Stimulated activated CD4-positive, alpha-beta T cell treated with anti-CD3 and anti-CD28 coated beads, Interleukin-1b, Interleukin-23, amount 100 ng/mL, for 48 hours (primary cell): ENCODE results near the gene DARS1.
"Not testable (repeated sequence)": the region's sequence is repeated elsewhere in the genome, so short reads cannot be mapped to it uniquely, and the experiment has no call there.

Experiments used
- DNase-seq: peaks from one replicate; pipeline ENCODE4 v3.0.0-alpha.2; 2020

The DARS1 gene

GRCh38 chr2:135942936-135943688 lies 42.3 kb downstream of the DARS1 start:
- DNase-seq, result no peak

- no peak for DNase-seq
These were observed 48.9 kb downstream of the DARS1 start for GRCh38 chr2:135936524-135936923.

- DNase-seq, result no peak
These were observed 49.5 kb downstream of the DARS1 start for GRCh38 chr2:135935914-135936313.

GRCh38 chr2:135931776-135932443 lies 53.5 kb downstream of the DARS1 start:
- DNase-seq, result no peak

- no peak for DNase-seq
These were observed 58.8 kb downstream of the DARS1 start for GRCh38 chr2:135926605-135927004.

- DNase-seq, result no peak
These were observed 59.9 kb downstream of the DARS1 start for GRCh38 chr2:135925571-135925970.

- no peak for DNase-seq
These were observed 69.2 kb downstream of the DARS1 start for GRCh38 chr2:135916207-135916606.

- no peak for DNase-seq
These were observed 70.9 kb downstream of the DARS1 start for GRCh38 chr2:135914485-135914884.

GRCh38 chr2:135913727-135914365 lies 71.6 kb downstream of the DARS1 start:
- no peak for DNase-seq

GRCh38 chr2:135909976-135910375 lies 75.5 kb downstream of the DARS1 start:
- DNase-seq, result no peak

GRCh38 chr2:135905679-135906078 lies 79.7 kb downstream of the DARS1 start:
- no peak for DNase-seq

GRCh38 chr2:135904341-135904989 lies 81.0 kb downstream of the DARS1 start:
- DNase-seq, result no peak

GRCh38 chr2:135903650-135904049 lies 81.8 kb downstream of the DARS1 start:
- DNase-seq, result no peak

GRCh38 chr2:135899567-135899966 lies 85.9 kb downstream of the DARS1 start:
- DNase-seq, result no peak

- DNase-seq, result no peak
These were observed 87.1 kb downstream of the DARS1 start for GRCh38 chr2:135898234-135898786.

GRCh38 chr2:135894930-135895329 lies 90.5 kb downstream of the DARS1 start:
- DNase-seq, result no peak

GRCh38 chr2:135893374-135893794 lies 92.0 kb downstream of the DARS1 start:
- no peak for DNase-seq

- no peak for DNase-seq
These were observed 94.6 kb downstream of the DARS1 start for GRCh38 chr2:135890835-135891234.

- DNase-seq, result no peak
These were observed 95.3 kb downstream of the DARS1 start for GRCh38 chr2:135890149-135890548.

- not testable (repeated sequence) for DNase-seq
These were observed 96.8 kb downstream of the DARS1 start for GRCh38 chr2:135888587-135888986.

GRCh38 chr2:135885709-135886108 lies 99.7 kb downstream of the DARS1 start:
- DNase-seq, result no peak

- no peak for DNase-seq
These were observed 103.0 kb downstream of the DARS1 start for GRCh38 chr2:135882415-135882814.

GRCh38 chr2:135876770-135877169 lies 108.7 kb downstream of the DARS1 start:
- DNase-seq, result not testable (repeated sequence)
